NK-92 (cell line): ENCODE data around the gene SAMD4A.

Experiments
- DNase-seq: peaks from one replicate; lab custom pipeline; 2025; ENCODE audit not compliant: unreplicated experiment; lab: John Stamatoyannopoulos, UW

The SAMD4A gene

DNA sequence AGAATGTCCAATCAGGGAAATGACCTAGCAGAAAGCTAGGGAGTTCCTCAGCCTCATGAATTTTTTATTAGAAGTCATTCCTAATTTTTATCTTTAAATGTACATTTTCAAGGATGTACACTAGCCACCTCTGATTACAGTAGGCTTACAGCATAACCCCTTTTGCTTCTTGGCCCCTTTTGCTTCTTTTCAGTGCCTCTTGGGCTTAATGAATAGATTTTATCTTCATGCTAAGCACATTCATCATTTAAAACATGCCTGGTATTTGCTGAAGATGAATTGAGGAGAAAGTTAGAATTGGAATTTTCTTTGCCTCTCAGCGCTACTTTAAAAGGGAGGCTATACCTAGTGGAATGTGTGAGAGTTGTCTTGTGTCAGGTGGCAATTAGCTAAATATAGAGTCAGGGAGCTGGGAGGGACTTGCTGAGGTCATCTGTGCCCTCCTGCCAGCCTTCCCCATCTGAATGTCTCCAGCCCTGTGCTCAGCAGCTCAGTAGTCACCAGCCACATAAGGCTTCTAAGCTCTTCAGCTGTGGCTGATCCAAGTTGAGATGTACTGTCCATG, 132.1 kb downstream of the SAMD4A start:
- DNase-seq = no peak

DNA sequence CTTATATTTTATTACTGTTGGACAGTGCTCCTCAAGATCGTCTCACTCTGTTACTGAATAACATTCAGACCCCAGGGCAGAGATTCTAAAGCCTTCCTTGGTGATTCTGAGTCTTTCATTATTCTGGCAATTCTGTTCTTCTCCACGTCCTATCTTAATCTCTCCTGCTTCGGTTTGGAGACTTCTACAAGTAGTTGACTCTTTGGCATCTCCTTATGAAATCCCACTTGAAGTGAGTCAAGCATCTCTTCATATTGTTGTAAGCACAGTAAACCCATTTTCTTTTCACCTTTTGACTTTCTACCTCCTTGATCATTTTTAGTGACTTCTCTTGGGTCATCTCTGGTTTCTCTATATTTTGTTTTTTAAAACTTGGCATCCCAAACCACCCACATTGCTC, 132.8 kb downstream of the SAMD4A start:
- no peak for DNase-seq

DNA sequence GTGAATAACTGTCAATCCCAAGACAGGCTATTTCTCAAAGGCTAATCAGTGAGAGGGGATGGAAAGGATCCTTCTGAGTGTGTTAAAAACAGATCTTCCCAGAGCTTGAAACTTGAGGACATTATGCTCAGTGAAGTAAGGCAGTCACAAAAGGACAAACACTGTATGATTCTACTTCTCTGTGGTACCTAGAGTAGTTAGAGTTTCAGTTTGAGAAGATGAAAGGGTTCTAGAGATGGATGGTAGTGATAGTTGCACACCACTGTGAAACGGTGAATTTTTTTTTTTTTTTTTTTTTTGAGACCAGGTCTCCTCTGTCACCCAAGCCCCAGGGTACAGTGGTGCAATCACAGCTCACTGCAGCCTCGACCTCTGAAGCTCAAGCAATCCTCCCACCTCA, 133.8 kb downstream of the SAMD4A start:
- no peak for DNase-seq

DNA sequence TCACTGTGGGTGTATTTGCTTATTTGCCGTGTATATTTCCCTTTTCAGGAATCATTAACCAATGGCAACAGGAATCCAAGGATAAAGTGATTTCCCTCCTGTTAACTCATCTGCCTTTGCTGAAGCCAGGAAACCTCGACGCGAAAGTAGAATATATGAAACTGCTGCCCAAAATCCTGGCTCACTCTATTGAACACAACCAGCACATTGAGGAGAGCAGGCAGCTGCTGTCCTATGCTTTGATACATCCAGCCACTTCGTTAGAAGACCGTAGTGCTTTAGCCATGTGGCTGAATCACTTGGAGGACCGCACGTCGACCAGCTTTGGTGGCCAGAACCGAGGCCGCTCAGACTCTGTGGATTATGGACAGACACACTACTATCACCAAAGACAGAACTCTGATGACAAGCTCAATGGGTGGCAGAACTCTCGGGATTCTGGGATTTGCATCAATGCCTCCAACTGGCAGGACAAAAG, 135.1 kb downstream of the SAMD4A start:
- DNase-seq = no peak

DNA sequence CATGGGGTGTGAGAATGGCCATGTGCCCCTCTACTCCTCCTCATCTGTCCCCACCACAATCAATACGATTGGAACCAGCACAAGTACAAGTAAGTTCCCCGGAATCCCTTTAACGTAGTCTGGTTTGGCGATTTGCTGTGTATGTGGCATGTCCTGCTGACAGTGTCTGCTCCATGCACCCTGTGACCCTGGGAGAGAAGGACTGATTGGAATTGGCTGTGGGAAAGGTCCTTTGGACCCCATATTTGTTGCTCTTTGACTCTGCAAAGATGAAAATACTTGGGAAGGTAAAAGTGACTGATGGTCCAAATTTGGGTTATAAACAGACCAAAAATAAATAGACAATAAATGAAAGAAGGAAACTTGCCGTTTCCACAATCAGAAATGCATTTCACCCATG, 135.6 kb downstream of the SAMD4A start:
- DNase-seq = no peak

DNA sequence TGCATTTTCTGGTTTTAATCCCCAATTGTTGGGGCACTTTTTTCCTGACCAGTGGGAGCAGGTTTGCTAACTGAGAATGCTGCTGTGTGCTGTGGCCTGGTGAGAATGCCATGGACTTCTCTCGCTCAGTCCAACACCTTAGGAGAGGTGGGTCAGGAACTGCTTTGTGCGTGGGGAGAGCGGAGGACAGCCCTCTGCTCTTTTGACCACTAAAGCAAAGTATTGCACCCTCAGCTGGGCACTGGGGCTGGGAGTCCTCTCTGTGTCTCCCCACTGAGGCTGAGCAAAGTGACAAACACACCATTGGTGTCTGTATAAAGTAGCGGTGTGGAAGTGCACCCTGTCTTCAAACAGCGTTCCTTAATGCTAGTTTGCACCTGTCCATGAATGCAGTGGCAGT, 136.2 kb downstream of the SAMD4A start:
- DNase-seq = no peak

DNA sequence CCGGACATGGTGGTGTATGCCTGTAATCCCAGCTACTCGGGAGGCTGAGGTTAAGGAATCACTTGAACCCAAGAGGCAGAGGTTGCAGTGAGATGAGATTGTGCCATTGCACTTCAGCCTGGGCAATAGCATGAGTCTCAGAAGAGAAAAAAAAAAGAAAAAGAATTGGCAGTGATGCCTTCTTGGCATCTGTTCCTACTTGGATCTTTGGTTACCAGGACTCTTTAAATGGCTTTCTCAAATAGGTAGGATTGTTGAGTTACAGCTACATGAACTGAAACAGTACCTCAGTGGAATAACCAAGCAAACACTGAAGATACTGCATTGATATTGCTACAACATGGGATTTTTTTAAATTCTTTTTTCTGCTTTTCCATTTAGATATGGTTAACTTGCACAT, 136.8 kb downstream of the SAMD4A start:
- no peak for DNase-seq

DNA sequence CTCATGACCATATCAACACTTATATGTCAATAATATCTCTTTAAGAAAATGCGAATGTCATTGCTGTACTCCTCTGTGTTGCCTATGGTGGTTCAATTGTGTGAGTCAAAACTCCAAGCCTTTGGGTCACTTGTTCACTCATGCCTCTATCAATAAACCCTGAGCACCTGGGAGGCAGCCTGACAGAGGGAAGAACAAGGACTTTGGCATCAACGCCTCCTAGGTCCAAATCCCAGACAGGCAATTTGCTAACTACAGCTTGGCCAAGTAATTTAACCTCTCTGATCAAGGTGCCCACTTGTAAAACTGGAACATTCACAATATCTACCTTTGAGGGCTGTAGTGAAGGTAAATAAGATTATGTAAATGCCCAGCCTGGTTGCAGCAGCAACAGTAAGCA, 137.8 kb downstream of the SAMD4A start:
- no peak for DNase-seq

DNA sequence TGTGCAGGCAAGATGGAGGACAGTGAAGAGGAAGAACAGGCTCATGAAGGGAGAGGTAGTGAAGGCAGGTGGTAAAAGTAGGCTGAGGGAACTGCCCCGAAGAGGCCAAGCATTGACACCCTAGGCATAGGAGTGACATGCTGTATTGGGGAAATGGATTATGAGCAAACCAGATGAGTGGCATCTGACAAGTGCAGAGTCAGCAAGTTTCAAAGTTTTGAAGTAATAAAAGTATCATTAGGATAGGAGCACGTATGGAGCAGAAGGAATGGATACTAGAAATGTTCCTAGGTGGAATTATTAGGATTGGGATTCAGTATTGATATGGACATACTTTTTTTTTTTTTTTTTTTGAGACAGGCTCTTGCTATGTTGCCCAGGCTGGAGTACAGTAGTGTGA, 139.8 kb downstream of the SAMD4A start:
- no peak for DNase-seq

DNA sequence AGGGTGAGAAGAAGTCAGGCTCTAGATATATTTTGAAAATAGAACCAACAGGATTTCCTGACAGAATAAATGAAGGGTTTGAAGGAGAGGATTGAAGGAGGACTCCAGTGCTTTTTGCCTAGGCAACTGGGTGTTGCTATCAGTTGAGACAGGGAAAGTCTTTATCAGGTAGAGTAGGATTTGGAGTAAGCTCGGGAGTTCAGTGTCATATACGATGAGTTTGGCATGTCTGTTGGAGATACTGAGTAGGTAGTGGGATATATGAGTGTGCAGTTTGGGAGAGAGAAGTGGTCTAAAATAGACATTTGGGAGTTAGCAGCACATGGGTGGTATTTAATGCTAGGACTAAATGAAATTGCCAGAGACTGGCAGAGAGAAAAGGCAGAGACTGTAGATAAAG, 141.2 kb downstream of the SAMD4A start:
- DNase-seq = no peak

DNA sequence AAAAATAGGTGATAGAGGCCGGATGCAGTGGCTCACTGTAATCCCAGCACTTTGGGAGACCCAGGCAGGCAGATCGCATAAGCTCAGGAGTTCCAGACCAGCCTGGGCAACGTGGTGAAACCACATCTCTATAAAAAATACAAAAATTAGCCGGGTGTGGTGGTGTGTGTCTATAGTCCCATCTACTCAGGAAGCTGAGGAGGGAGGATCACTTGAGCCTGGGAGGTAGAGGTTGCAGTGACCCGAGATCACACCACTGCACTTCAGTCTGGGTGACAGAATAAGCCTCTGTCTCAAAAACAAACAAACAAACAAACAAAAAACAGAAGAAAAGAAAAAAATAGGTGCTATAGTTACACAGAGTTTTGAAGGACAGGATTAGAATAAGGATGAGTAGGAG, 142.1 kb downstream of the SAMD4A start:
- DNase-seq = no peak

DNA sequence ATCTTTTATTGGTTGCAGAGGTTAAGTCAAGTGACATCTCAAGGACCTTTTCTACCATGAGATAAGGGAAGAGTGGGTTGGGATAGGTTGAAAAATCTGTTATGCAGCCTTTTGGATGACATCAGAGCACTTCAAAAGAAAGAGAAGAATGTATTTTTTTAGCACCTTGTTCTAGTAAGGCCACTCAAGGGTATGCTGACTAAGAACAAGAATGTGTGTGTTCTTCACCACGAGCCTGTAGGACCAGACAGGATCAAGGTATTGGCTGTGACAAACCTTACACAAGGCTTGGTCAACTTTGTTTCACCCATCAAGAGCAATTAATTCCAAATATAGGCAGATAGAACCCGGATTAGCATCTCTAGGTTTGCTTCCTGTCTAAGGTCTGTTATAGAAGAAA, 142.5 kb downstream of the SAMD4A start:
- no peak for DNase-seq

DNA sequence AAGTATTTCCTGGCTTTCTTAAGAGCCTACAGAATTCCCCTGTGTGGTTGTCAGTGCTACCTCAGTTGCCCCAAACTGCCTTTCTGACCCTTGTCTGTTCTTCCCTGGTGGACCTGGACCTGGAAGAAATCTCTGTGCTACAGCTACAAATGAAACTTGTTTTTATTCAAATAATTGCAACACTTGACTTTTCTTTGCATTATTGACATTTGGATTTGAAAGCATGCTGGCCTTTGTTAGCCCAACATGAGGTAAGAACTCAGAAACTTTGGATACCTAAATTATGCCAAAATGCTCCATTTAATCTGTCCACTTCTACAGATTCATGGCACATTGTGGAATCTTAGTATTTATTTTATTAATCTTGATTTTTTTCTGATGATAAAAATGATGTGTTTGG, 142.9 kb downstream of the SAMD4A start:
- DNase-seq = no peak

DNA sequence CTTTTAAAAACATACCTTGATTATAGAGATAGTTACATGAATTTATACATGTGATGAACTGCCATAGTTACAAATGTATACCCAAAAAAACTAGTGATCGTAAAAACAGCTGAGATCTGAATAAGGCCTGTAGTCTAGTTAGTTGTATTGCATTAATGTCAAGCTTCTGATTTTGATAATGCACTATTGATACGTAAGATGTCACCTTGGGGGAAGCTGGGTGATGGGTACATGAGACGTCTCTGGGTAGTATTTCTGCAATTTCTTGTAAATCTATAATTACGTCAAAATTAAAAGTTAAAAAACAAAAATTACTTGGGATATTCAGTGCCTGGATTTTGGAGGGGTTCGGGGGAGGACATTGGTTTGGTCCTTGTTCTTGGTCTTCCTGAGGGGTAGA, 144.4 kb downstream of the SAMD4A start:
- DNase-seq = no peak

DNA sequence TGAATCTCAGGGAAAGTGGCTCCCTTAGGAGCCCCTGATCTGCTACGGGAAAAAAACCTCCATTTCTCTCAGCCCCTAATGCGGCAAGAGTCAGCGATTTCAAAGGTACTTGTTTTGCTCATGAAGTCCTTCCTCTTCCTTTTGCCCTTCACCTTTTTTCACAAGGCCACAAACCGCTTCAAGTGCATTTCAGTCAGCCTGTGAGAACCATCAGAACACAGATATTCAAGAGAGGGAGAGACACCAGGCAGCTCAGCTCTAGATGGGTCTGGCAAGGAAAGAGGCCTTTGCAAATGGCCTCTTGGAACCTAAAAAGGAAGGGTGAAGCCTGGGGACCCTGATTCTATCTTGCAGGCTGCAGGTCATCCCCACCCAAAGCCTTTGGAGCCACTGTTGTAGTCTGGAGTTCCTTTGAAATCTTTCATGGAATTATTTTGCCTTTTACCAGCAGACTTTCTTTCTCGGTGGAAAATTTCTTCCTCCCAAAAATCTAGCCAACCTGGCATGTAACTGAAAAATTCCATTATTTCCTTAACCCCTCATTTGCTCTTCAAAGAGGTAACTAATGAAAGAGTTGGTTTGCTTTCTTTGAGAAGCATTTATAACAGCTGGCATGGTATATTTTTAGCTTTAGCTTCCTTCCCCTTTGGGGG, 145.0 kb downstream of the SAMD4A start:
- DNase-seq = no peak

DNA sequence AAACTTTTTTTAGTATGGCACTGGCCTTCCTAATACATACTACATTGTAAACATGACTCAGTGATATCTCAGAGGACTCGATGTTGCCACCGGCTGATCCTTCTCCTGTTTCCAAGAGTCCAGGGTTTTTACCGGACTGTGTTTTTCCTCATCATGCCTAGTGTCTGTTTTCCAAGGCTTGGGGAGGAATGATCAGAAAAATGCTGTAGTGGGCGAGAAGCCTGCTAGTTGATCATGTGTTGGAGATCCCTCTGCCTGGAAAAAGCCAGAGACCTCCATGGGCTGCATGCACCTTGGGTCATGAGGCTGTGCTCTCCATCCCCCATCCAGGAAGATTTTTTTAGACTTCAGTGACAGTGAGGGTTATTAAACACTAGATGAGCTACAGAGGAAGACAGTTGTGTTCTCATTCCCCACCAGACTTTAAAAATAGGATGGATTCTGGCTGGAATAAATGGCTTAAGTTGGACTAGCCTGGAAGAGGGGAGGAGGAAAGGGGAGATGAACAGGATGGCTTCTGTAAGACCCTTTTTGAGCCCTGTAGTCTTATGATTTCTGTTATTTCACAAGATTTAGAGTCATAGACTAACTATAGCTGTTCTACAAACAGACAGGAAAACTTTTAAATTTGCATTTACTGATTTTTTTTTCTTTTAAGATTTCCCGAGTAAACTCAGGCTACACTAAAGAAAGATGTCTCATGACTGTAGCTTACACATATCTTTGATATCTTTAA, 145.7 kb downstream of the SAMD4A start:
- DNase-seq = no peak

DNA sequence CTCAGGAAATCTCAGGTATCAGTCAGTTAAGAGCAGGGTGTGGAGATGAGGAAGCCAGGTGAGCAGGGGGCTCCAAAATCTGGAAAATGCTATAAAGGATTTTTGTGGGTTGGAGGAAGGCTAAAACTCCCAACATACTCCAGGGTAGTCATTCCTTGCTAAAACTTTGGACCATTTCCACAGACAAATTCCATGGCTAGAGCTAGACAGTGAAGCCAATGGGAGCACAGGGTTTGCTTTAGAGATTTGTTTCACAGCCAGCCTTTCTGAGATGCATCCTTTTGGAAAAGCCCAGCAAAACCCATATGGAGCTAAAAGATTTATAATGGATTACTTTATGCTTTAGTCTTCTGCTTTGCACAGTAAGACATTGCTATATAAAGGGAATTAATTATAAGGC, 146.5 kb downstream of the SAMD4A start:
- DNase-seq = no peak

DNA sequence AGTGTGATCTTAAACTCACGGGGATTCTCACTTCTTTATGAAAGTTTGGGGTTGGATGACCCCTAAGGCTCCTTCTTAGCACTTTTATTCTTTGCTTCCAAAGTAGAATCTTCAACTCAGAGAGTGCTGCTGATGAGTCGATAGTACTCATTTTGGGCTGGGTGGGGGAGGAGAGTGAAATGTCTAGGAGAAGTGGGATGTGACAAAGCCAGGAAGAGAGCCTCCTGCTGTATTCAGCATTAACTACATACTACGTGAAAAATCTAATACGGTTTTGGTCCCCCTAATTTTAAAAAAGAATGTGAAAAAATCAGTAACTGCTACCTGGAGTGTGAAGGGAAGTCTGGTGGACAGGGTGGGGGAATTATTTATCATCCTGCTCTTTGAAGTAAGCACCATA, 148.3 kb downstream of the SAMD4A start:
- no peak for DNase-seq

DNA sequence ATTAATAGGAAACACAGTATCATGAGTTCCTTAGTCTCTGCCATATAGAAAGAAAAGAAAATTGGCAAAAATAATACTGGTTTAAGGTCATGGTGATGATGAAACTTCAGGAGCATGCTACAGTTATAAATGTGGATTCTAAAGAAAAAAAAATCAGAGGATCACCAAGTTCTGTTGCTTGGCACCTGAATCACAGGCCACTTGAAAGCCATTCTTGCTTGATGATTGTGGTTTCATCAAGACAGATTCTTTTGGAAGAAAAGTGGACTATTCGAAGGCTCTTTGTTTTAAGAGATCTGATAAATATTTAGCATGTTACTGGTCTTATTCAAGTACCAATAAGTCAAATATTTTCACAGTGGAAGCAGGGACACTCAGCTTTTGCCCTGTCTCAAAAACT, 148.9 kb downstream of the SAMD4A start:
- no peak for DNase-seq

DNA sequence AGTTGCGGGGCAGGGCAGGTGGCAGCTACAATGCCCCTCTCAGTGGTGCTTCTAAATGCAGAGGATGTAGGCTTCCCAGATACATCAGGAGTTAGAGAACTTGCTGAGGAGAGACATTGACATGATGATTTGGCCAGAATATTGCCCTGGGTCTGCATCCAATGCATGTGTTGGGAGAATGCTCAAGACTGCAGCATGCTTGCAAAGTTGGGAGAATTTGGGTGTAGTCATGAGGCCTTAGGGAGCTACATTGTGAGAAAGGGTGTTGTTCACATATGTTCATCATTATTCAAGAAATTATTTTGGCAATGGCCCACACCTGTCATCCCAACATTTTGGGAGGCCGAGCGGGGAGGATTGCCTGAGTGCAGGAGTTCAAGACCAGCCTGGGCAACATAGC, 149.9 kb downstream of the SAMD4A start:
- DNase-seq = no peak

DNA sequence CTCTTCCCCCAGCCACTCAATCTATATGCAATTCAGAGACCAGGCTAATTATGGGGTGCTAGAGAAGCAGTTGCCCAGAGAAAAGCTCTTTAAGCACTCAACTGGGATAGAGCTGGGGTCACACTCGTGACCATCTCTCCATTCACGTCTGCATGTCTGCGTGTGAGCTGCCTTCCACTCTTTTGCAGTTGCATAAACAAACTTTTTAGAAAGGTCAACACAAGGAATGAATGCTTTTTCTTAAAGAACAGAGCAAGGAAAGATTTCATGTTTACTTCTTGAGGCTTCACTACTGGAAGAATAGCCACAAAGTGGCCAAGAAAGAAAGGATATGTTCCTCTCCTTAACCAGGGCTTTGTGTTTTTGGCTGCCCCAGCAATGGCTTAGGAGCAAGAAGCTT, 151.1 kb downstream of the SAMD4A start:
- DNase-seq = no peak

DNA sequence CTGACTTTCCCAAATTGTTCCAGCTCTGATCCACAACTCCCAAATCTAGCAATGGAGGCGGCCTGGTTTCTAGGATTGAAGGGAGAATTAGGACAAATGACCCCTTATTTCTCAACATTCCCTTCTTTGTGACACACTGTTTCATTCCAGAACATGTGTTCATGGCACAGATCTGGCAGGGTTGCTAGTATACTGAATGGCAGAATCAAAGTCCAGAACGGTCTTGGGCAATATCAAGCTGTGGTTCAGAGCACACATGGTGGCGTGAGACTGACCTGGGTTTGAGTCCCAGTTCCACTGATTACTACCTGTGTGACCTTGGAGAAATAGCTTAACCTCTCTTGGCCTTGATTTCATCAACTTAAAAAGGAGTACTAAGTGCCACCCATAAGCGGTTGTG, 152.5 kb downstream of the SAMD4A start:
- DNase-seq = no peak
